Mucosa of descending colon (tissue), 3 donors: ENCODE results near the gene KLK2. TPM values are rescaled to one million over a fixed set of nuclear protein-coding genes. Genes with fewer than 3 reads are reported as not detected.

ENCODE experiments used
- ATAC-seq: fragments of 200-7000 bp; cut with Tn5 transposase; one replicate; pipeline ENCODE4 v1.9.1; 2020; ENCODE audit warnings: mild to moderate bottlenecking, moderate library complexity
- DNase-seq, 3 donors: peaks; one replicate each; pipeline ENCODE4 v3.0.0-alpha.2; 2020
- H3K36me3 ChIP-seq: fragments of 200-600 bp; one replicate; pipeline ENCODE4 v1.8.0; 2021; ENCODE audit warnings: low read depth, mild to moderate bottlenecking
- H3K4me1 ChIP-seq: fragments of 200-600 bp; one replicate; pipeline ENCODE4 v1.8.0; 2021; ENCODE audit warnings: low read depth, mild to moderate bottlenecking
- H3K4me3 ChIP-seq: fragments of 200-600 bp; one replicate; pipeline ENCODE4 v1.8.0; 2021; ENCODE audit warnings: mild to moderate bottlenecking
- H3K9me3 ChIP-seq: fragments of 200-600 bp; one replicate; pipeline ENCODE4 v1.8.0; 2021; ENCODE audit warnings: mild to moderate bottlenecking
- CTCF ChIP-seq: fragments of 200-600 bp; IDR thresholded peaks from one replicate; pipeline ENCODE4 v1.8.0; 2022; ENCODE audit warnings: antibody characterized with exemption, mild to moderate bottlenecking
- intact Hi-C, 2 donors: fragments of 100-400 bp; cut with DNase I in 1 of 2; cut with micrococcal nuclease in 1 of 2; formaldehyde crosslinking; loops; one replicate each; pipeline versions ENCODE4 v1.11.0 to v1.11.1; 2022; cut with DNase I, micrococcal nuclease
- total RNA-seq, 3 donors: library from RNA; stranded (reverse); fragmentation: NEBNext Ultra II Directional in 2 of 3; extraction: Animal tissue kit (Norgen Biotek cat#: 25700) in 2 of 3; gene quantifications; one replicate each; pipeline versions ENCODE4 v1.2.1 to v1.2.4, GENCODE V29; 2021 to 2023
- donor health status: DM: no; HTN: no; CAD: no; lungs with moderate emphysema.
- donor health status: DM: no; HTN: no; CAD: no.
- donor health status: DM: no; HTN: yes; CAD: no.

Gene KLK2
- total RNA-seq, 3 donors from 2014 or later, result 0.43 TPM; not detected in 2

- intact Hi-C loops, result no loop called here
- Histone ChIP-seq H3K36me3 (no peaks in the 10 kb centered on the region), H3K9me3 (no peaks in the 10 kb centered on the region), H3K4me3 (no peak overlapping the region), H3K4me1 (no peaks in the 10 kb centered on the region)
- ATAC-seq (peak; percentile 9), DNase-seq (no peak)
- no peak for TF ChIP-seq CTCF
Measured at GRCh38 chr19:50921426-50922316, 48.4 kb downstream of the KLK2 start.

GRCh38 chr19:50922317-50922853, 49.1 kb downstream of the KLK2 start:
- DNase-seq (peak; percentile 66 to 79 (median 77)), ATAC-seq (peak; percentile 100)
- Histone ChIP-seq H3K36me3 (no peaks in the 10 kb centered on the region), H3K4me1 (no peaks in the 10 kb centered on the region), H3K9me3 (no peaks in the 10 kb centered on the region), H3K4me3 (no peak overlapping the region)
- peak; percentile 79 for TF ChIP-seq CTCF
- intact Hi-C loops, result no loop called here

- Histone ChIP-seq H3K4me3 (no peak overlapping the region), H3K36me3 (no peaks in the 10 kb centered on the region), H3K9me3 (no peaks in the 10 kb centered on the region), H3K4me1 (no peaks in the 10 kb centered on the region)
- intact Hi-C loops, result no loop called here
- ATAC-seq, result no peak
- no peak for DNase-seq
- no peak for TF ChIP-seq CTCF
Measured at GRCh38 chr19:50924586-50924985, 51.3 kb downstream of the KLK2 start.

GRCh38 chr19:50925734-50926133, 52.5 kb downstream of the KLK2 start:
- Histone ChIP-seq H3K4me1 (no peaks in the 10 kb centered on the region), H3K4me3 (no peak overlapping the region), H3K9me3 (no peaks in the 10 kb centered on the region), H3K36me3 (no peaks in the 10 kb centered on the region)
- DNase-seq, result no peak
- no peak for ATAC-seq
- intact Hi-C loops, result no loop called here
- TF ChIP-seq CTCF, result no peak

- Histone ChIP-seq H3K4me1 (no peaks in the 10 kb centered on the region), H3K36me3 (no peaks in the 10 kb centered on the region), H3K9me3 (no peaks in the 10 kb centered on the region), H3K4me3 (no peak overlapping the region)
- DNase-seq (no peak), ATAC-seq (no peak)
- intact Hi-C loops, result no loop called here
- TF ChIP-seq CTCF, result no peak
Measured at GRCh38 chr19:50926144-50926543, 52.9 kb downstream of the KLK2 start.
